Neutrophil (primary cell): ENCODE measurements around the gene AKT3.

Experiments
- H3K27ac ChIP-seq: fragments of 200-600 bp; sonication (generic); 2 replicates; pipeline ENCODE4 v1.5.1; 2016; ENCODE audit warnings: mild to moderate bottlenecking, moderate library complexity
- H3K27me3 ChIP-seq: fragments of 200-600 bp; sonication (generic); 2 replicates; pipeline ENCODE4 v1.6.0; 2016; ENCODE audit warnings: mild to moderate bottlenecking
- H3K36me3 ChIP-seq: fragments of 200-600 bp; sonication (generic); 2 replicates; pipeline ENCODE4 v1.5.1; 2017
- H3K4me1 ChIP-seq, 2 experiments: fragments of 200-600 bp in 1 of 2; sonication (generic) in 1 of 2; 1 replicate in 1 of 2; 2 replicates in 1 of 2; pipeline versions ENCODE4 v1.5.1 to v1.6.1; 2013 to 2016; ENCODE audit warnings: low read depth in 1 of 2, low read length in 1 of 2, mild to moderate bottlenecking in 1 of 2, moderate library complexity in 1 of 2; ENCODE audit not compliant: control insufficient read depth in 1 of 2, insufficient read depth in 1 of 2
- H3K4me3 ChIP-seq, 2 experiments: fragments of 200-600 bp in 1 of 2; sonication (generic) in 1 of 2; 1 replicate in 1 of 2; 2 replicates in 1 of 2; pipeline ENCODE4 v1.5.1; 2013 to 2016; ENCODE audit warnings: low read depth in 1 of 2, low read length in 1 of 2, mild to moderate bottlenecking in 1 of 2, moderate library complexity in 1 of 2
- H3K9me3 ChIP-seq: fragments of 200-600 bp; sonication (generic); 2 replicates; pipeline ENCODE4 v1.5.1; 2016
- TF ChIP-seq, protein P1 (sequence below): fragments of 200-600 bp; sonication (generic); IDR thresholded peaks from 2 replicates; pipeline ENCODE4 v1.5.1; 2016; ENCODE audit warnings: antibody characterized with exemption

AKT3 gene

DNA sequence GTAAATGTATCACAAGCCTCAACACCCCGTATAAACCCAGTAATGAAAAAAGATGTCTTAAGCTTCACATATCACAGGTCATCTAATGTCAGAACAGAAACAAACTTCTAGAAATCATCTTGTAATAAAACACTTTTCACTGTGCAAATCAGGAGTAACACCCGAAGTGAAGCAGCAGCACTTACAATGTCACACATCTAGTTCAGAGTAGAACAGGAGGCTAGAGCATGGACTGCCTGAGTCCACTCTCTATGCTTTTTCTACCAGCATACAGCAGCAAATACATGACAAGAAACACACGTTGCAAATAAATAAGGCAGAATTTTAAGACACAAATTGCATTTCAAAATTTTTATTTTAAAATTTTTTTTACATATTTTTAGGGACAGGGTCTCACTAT is 57.2 kb downstream of the AKT3 start:
- Histone ChIP-seq H3K9me3 (no peaks in the 10 kb centered on the region), H3K36me3 (no peaks in the 10 kb centered on the region), H3K4me1 (no peaks in the 10 kb centered on the region), H3K27ac (no peak overlapping the region), H3K4me3 (no peak overlapping the region), H3K27me3 (no peaks in the 10 kb centered on the region)
- TF ChIP-seq, protein P1, sequence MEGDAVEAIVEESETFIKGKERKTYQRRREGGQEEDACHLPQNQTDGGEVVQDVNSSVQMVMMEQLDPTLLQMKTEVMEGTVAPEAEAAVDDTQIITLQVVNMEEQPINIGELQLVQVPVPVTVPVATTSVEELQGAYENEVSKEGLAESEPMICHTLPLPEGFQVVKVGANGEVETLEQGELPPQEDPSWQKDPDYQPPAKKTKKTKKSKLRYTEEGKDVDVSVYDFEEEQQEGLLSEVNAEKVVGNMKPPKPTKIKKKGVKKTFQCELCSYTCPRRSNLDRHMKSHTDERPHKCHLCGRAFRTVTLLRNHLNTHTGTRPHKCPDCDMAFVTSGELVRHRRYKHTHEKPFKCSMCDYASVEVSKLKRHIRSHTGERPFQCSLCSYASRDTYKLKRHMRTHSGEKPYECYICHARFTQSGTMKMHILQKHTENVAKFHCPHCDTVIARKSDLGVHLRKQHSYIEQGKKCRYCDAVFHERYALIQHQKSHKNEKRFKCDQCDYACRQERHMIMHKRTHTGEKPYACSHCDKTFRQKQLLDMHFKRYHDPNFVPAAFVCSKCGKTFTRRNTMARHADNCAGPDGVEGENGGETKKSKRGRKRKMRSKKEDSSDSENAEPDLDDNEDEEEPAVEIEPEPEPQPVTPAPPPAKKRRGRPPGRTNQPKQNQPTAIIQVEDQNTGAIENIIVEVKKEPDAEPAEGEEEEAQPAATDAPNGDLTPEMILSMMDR = no peak

GRCh38 chr1:243792401-243792800 is 57.6 kb downstream of the AKT3 start:
- Histone ChIP-seq H3K4me3 (no peak overlapping the region), H3K36me3 (no peaks in the 10 kb centered on the region), H3K27ac (no peak overlapping the region), H3K27me3 (no peaks in the 10 kb centered on the region), H3K4me1 (no peaks in the 10 kb centered on the region), H3K9me3 (no peaks in the 10 kb centered on the region)
- TF ChIP-seq, protein P1 = no peak

- Histone ChIP-seq H3K4me3 (no peak overlapping the region), H3K27me3 (no peaks in the 10 kb centered on the region), H3K9me3 (no peaks in the 10 kb centered on the region), H3K4me1 (no peaks in the 10 kb centered on the region), H3K36me3 (no peaks in the 10 kb centered on the region), H3K27ac (no peak overlapping the region)
- TF ChIP-seq, protein P1 = no peak
Observed at GRCh38 chr1:243791586-243792267, 58.3 kb downstream of the AKT3 start.

- TF ChIP-seq, protein P1 = no peak
- no peaks in the 10 kb centered on the region for H3K27me3 ChIP-seq
- no peak overlapping the region for H3K4me3 ChIP-seq
- H3K27ac ChIP-seq = no peak overlapping the region
- H3K9me3 ChIP-seq = no peaks in the 10 kb centered on the region
- no peaks in the 10 kb centered on the region for H3K4me1 ChIP-seq
- H3K36me3 ChIP-seq = no peaks in the 10 kb centered on the region
Observed at GRCh38 chr1:243790404-243790803, 59.6 kb downstream of the AKT3 start.

- TF ChIP-seq, protein P1 = no peak
Observed at GRCh38 chr1:243786531-243786930, 63.5 kb downstream of the AKT3 start.

More at GRCh38 chr1:243786531-243786930, 63.5 kb downstream of the AKT3 start:
- no peaks in the 10 kb centered on the region for H3K36me3 ChIP-seq
- no peaks in the 10 kb centered on the region for H3K27me3 ChIP-seq
- no peaks in the 10 kb centered on the region for H3K4me1 ChIP-seq
- H3K27ac ChIP-seq = no peak overlapping the region
- H3K4me3 ChIP-seq = no peak overlapping the region
- no peaks in the 10 kb centered on the region for H3K9me3 ChIP-seq
